ENCODE results near the gene CDK16. TPM values are rescaled to one million over a fixed set of nuclear protein-coding genes. Genes with fewer than 3 reads are reported as not detected.
A peak's percentile ranks its signal among the peaks of the same experiment; 100 is the strongest.

The CDK16 gene
- total and polyA plus RNA-seq, 5 donors, result 104 to 164 (median 116) TPM

DNA sequence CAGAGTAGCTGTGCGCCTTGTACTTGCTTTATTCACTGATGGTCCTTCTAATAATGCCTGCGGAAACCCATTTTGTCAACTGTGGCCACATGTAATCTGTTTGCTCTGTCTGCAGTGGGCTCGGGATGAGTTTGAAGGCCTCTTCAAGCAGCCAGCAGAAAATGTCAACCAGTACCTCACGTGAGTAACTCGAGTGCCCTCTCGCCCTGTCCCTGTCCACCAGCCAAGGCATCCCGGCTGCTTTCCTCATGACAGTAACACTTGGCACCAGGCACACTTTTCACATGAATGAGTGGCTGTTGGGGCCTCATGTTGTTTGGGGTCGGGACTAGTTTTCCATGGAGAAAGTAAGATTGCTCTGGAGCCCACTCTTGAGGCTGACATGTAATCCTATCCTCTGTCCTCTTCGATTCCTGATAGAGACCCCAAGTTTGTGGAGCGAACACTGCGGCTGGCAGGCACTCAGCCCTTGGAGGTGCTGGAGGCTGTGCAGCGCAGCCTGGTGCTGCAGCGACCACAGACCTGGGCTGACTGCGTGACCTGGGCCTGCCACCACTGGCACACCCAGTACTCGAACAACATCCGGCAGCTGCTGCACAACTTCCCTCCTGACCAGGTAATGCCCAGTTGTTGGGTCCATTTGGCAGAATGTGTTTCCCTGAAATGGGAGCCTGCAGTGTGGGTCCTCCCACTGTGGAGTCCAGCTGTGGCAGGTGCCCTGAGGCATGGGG lies 8.8 kb upstream of the CDK16 start:
- DNase-seq (no peak), ATAC-seq (peak; percentile 51 to 64)
- Histone ChIP-seq H3K27me3 (ENCODE audit: control insufficient read depth, insufficient read depth) (no peaks in the 10 kb centered on the region), H3K27ac (ENCODE audit: low read length) (peak overlapping the region; percentile 48), H3K4me1 (ENCODE audit: control insufficient read depth, insufficient read depth, low read length) (no peaks in the 10 kb centered on the region), H3K9me3 (ENCODE audit: control insufficient read depth, low read length) (no peaks in the 10 kb centered on the region), H3K4me3 (ENCODE audit: low read length) (no peak overlapping the region)
- 76% methylated on average over 16 of the region's 16 CpGs for WGBS
- intact Hi-C loops (cut with DNase I), result no loop called here

DNA sequence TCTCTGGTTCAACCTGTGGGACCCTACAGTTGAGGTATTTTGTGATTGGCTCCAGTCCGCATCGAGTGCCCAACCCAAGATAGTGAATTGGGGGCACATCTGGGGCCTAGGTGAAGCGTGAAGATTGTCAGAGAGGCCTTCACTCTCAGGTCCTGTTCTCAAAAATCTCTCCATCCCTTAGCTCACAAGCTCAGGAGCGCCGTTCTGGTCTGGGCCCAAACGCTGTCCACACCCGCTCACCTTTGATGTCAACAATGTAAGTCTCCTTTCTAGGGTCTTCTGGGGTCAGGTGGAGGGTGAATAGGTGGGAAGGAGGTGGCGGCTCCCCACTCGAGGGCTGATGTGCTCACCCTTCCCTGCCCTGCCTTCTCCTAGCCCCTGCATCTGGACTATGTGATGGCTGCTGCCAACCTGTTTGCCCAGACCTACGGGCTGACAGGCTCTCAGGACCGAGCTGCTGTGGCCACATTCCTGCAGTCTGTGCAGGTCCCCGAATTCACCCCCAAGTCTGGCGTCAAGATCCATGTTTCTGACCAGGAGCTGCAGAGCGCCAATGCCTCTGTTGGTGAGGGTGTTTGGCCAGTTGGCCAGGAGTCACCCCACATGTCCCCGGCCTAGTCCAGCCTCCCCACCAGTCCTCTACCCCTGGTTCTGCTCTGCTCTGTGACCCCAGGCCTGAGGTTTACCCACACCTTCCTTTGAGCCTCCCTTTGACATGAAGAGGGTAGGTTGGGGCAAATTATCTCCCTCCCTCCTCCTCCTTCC lies 7.6 kb upstream of the CDK16 start:
- H3K4me1 ChIP-seq (ENCODE audit: control insufficient read depth, insufficient read depth, low read length), result no peaks in the 10 kb centered on the region
- H3K27ac ChIP-seq (ENCODE audit: low read length), result no peak overlapping the region
- ATAC-seq (no peak), DNase-seq (no peak)
- H3K4me3 ChIP-seq (ENCODE audit: low read length), result no peak overlapping the region
- intact Hi-C loops (cut with DNase I), result no loop called here
- H3K9me3 ChIP-seq (ENCODE audit: control insufficient read depth, low read length), result no peaks in the 10 kb centered on the region
- H3K27me3 ChIP-seq (ENCODE audit: control insufficient read depth, insufficient read depth), result no peaks in the 10 kb centered on the region
- WGBS, result 87% methylated on average over 15 of the region's 15 CpGs

- DNase-seq (no peak), ATAC-seq (no peak)
- Histone ChIP-seq H3K4me1 (ENCODE audit: control insufficient read depth, insufficient read depth, low read length) (no peaks in the 10 kb centered on the region), H3K27ac (ENCODE audit: low read length) (no peak overlapping the region), H3K27me3 (ENCODE audit: control insufficient read depth, insufficient read depth) (no peaks in the 10 kb centered on the region), H3K4me3 (ENCODE audit: low read length) (no peak overlapping the region), H3K9me3 (ENCODE audit: control insufficient read depth, low read length) (no peaks in the 10 kb centered on the region)
- intact Hi-C loops (cut with DNase I), result no loop called here
- WGBS, result 91% methylated on average over 12 of the region's 12 CpGs
These were observed 5.8 kb upstream of the CDK16 start for GRCh38 chrX:47212381-47213293.

GRCh38 chrX:47214435-47215077 lies 3.9 kb upstream of the CDK16 start:
- WGBS, result 80% methylated on average over 20 of the region's 20 CpGs
- no peak for ATAC-seq
- intact Hi-C loops (cut with DNase I), result no loop called here
- H3K4me1 ChIP-seq (ENCODE audit: control insufficient read depth, insufficient read depth, low read length), result no peaks in the 10 kb centered on the region
- H3K27me3 ChIP-seq (ENCODE audit: control insufficient read depth, insufficient read depth), result no peaks in the 10 kb centered on the region
- DNase-seq, result no peak
- H3K4me3 ChIP-seq (ENCODE audit: low read length), result no peak overlapping the region
- H3K9me3 ChIP-seq (ENCODE audit: control insufficient read depth, low read length), result no peaks in the 10 kb centered on the region
- no peak overlapping the region for H3K27ac ChIP-seq (ENCODE audit: low read length)

- Histone ChIP-seq H3K4me1 (ENCODE audit: control insufficient read depth, insufficient read depth, low read length) (peaks cover 5% of the 10 kb centered on the region), H3K4me3 (ENCODE audit: low read length) (no peak overlapping the region), H3K27ac (ENCODE audit: low read length) (no peak overlapping the region), H3K9me3 (ENCODE audit: control insufficient read depth, low read length) (no peaks in the 10 kb centered on the region), H3K27me3 (ENCODE audit: control insufficient read depth, insufficient read depth) (no peaks in the 10 kb centered on the region)
- no peak for ATAC-seq
- WGBS, result 84% methylated on average over 12 of the region's 12 CpGs
- DNase-seq, result no peak
- intact Hi-C loops (cut with DNase I), result no loop called here
These were observed 3.1 kb upstream of the CDK16 start for GRCh38 chrX:47215291-47215900.

- peaks cover 7% of the 10 kb centered on the region for H3K4me1 ChIP-seq (ENCODE audit: control insufficient read depth, insufficient read depth, low read length)
- no peaks in the 10 kb centered on the region for H3K27me3 ChIP-seq (ENCODE audit: control insufficient read depth, insufficient read depth)
- intact Hi-C loops (cut with DNase I), result no loop called here
- no peaks in the 10 kb centered on the region for H3K9me3 ChIP-seq (ENCODE audit: control insufficient read depth, low read length)
- peak overlapping the region; percentile 98 for H3K27ac ChIP-seq (ENCODE audit: low read length)
- H3K4me3 ChIP-seq (ENCODE audit: low read length), result no peak overlapping the region
- ATAC-seq (no peak), DNase-seq (no peak)
- 82% methylated on average over 8 of the region's 8 CpGs for whole genome bisulfite sequencing
These were observed 2.0 kb upstream of the CDK16 start for GRCh38 chrX:47216393-47216925.

- Histone ChIP-seq H3K27me3 (ENCODE audit: control insufficient read depth, insufficient read depth) (no peaks in the 10 kb centered on the region), H3K27ac (ENCODE audit: low read length) (peak overlapping the region; percentile 98), H3K9me3 (ENCODE audit: control insufficient read depth, low read length) (no peaks in the 10 kb centered on the region), H3K4me3 (ENCODE audit: low read length) (peak overlapping the region; percentile 30), H3K4me1 (ENCODE audit: control insufficient read depth, insufficient read depth, low read length) (peaks cover 7% of the 10 kb centered on the region)
- WGBS, result 2% methylated on average over 22 of the region's 22 CpGs
- ATAC-seq (peak; percentile 14 to 34), DNase-seq (peak in 2 of 3 donors; percentile 58 to 68)
- intact Hi-C loops (cut with DNase I), result no loop called here
These were observed 1.2 kb upstream of the CDK16 start for GRCh38 chrX:47217121-47217851.

DNA sequence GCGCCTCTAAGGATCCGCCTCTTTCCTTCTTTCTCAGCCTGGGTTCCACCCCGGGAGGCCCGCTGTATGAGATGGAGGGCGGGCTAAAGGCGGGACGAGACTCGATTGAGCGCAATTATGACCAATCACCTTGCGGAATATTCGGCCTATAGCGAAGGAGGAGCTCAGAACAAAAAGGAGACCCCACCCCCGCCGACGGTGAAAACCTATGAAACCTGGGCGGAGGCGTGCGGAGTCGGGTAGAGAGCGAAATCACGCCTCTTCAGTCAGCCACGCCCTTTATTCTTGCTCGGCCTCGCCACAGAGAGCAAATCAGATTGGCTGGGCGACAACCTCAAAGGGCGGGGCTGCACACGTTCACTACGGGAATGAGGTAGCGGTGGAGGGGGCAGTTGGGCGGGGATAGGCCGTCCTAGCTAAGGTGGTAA lies 615 bp upstream of the CDK16 start:
- peaks cover 7% of the 10 kb centered on the region for H3K4me1 ChIP-seq (ENCODE audit: control insufficient read depth, insufficient read depth, low read length)
- WGBS, result under 1% methylated on average over 31 of the region's 31 CpGs
- intact Hi-C loops (cut with DNase I), result no loop called here
- no peaks in the 10 kb centered on the region for H3K27me3 ChIP-seq (ENCODE audit: control insufficient read depth, insufficient read depth)
- DNase-seq (peak; percentile 98), ATAC-seq (peak; percentile 93 to 94)
- peak overlapping the region; percentile 84 for H3K4me3 ChIP-seq (ENCODE audit: low read length)
- H3K27ac ChIP-seq (ENCODE audit: low read length), result peak overlapping the region; percentile 97
- no peaks in the 10 kb centered on the region for H3K9me3 ChIP-seq (ENCODE audit: control insufficient read depth, low read length)

DNA sequence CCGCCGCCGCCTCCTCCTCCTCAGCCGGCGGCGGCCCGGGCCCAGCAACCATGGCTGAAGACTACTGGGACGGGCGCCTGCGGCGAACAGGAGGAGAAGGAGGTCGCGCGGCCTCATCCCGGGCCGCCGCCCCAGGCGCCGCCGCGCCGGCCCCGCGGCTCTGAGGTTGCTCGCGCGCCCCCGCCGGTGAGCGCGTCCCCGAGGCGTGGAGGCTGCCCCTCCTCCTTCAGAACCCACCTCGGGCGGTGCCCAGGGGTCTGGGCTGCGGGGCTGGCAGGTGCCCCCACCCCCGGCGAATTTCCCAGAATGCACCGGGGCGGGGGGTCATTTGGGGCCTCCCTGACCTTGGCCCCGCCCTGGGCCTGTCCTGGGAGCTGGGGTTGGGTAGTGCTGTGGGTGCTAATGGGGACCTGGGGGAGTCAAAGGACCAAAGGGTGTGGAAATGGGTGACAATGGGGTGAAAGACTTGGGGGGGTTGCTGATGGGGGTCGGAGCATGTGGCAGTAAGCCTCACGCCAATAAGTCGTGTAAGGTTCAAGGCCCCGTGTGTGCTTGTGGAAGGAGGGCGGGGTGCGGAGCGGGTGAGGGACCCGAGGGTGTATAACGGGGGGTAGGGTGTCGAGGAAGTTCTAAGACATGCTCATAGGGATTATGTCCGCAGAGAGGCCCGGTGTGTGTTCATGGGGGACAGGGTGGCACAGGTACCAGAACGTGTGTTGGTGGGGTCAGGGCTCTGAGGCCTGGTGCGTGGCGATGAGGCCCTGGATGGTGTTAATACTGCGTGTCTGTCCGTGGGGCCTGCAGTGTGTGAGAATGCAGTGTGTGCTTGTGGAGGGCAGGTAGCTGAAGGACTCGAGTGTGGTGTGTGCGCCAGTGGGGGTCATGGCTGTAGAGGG lies 687 bp downstream of the CDK16 start:
- H3K9me3 ChIP-seq (ENCODE audit: control insufficient read depth, low read length), result no peaks in the 10 kb centered on the region
- H3K4me3 ChIP-seq (ENCODE audit: low read length), result peak overlapping the region; percentile 84
- H3K27me3 ChIP-seq (ENCODE audit: control insufficient read depth, insufficient read depth), result no peaks in the 10 kb centered on the region
- H3K4me1 ChIP-seq (ENCODE audit: control insufficient read depth, insufficient read depth, low read length), result peaks cover 7% of the 10 kb centered on the region
- DNase-seq, result peak; percentile 68 to 84 (median 82)
- WGBS, result under 1% methylated on average over 52 of the region's 60 CpGs
- intact Hi-C loops (cut with DNase I), result no loop called here
- no peak for ATAC-seq
- H3K27ac ChIP-seq (ENCODE audit: low read length), result peak overlapping the region; percentile 89

Measured in right cardiac atrium (tissue), 5 donors.